K562 (cell line): ENCODE data around the gene WWOX. TPM values are rescaled to one million over a fixed set of nuclear protein-coding genes. Genes with fewer than 3 reads are reported as not detected.

Experiments
- CTBP1 ChIP-seq: fragments of 450-650 bp; IDR thresholded peaks from 2 replicates; pipeline ENCODE4 v1.6.1; 2016; ENCODE audit warnings: borderline replicate concordance
- ELF1 ChIP-seq: fragments of 200-800 bp; sonication (Bioruptor generic); IDR thresholded peaks from 2 replicates; pipeline ENCODE4 v1.6.1; 2016; ENCODE audit warnings: missing genetic modification characterization, missing compliant biosample characterization
- ESRRA ChIP-seq: fragments of 450-650 bp; IDR thresholded peaks from 2 replicates; pipeline ENCODE4 v1.6.1; 2014; ENCODE audit warnings: low read depth, mild to moderate bottlenecking, moderate library complexity, borderline replicate concordance
- GABPB1 ChIP-seq: sonication (generic); formaldehyde crosslinking; IDR thresholded peaks from 2 replicates; pipeline ENCODE4 v1.8.0; 2022; ENCODE audit warnings: mild to moderate bottlenecking, missing genetic modification reagents
- GATAD2B ChIP-seq: fragments of 450-650 bp; IDR thresholded peaks from 2 replicates; pipeline ENCODE4 v1.6.1; 2017; ENCODE audit warnings: mild to moderate bottlenecking, borderline replicate concordance
- GMEB1 ChIP-seq: fragments of 250-450 bp; sonication (Bioruptor Pico); IDR thresholded peaks from 2 replicates; pipeline ENCODE4 v1.4.0; 2020; ENCODE audit warnings: mild to moderate bottlenecking
- HDAC1 ChIP-seq, 2 experiments: fragments of 450-650 bp; IDR thresholded peaks; 2 replicates each; pipeline ENCODE4 v1.6.1; 2016 to 2017; ENCODE audit warnings: inconsistent platforms in 1 of 2, mild to moderate bottlenecking in 1 of 2, moderate library complexity in 1 of 2
- POLR2A ChIP-seq: fragments of 450-650 bp; conservative IDR thresholded peaks from 2 replicates; pipeline ENCODE4 v1.6.1; 2016
- RBM22 ChIP-seq: fragments of 200-400 bp; formaldehyde crosslinking; IDR thresholded peaks from 2 replicates; pipeline ENCODE4 v1.6.1; 2018; ENCODE audit warnings: low read length, low read depth; ENCODE audit not compliant: poor library complexity, severe bottlenecking
- SRSF3 ChIP-seq: fragments of 200-400 bp; formaldehyde crosslinking; IDR thresholded peaks from 2 replicates; pipeline ENCODE4 v1.6.1; 2016; ENCODE audit warnings: mild to moderate bottlenecking, low read length, moderate library complexity; ENCODE audit not compliant: insufficient read depth
- TBP ChIP-seq: optimal IDR thresholded peaks from 2 replicates; pipeline ENCODE3; 2011; ENCODE audit warnings: low read depth, low read length, improper control_type of control experiment
- ZC3H11A ChIP-seq: IDR thresholded peaks from 2 replicates; pipeline ENCODE4 v1.6.1; 2012; ENCODE audit warnings: low read depth, low read length, improper control_type of control experiment
- ZNF280A ChIP-seq: fragments of 450-650 bp; IDR thresholded peaks from 2 replicates; pipeline ENCODE4 v1.6.1; 2018; ENCODE audit warnings: mild to moderate bottlenecking, low read depth; ENCODE audit not compliant: partially characterized antibody
- ZNF76 ChIP-seq: fragments of 250-450 bp; sonication (Bioruptor Pico); IDR thresholded peaks from 2 replicates; pipeline ENCODE4 v1.4.0; 2020; ENCODE audit warnings: mild to moderate bottlenecking, moderate library complexity, borderline replicate concordance
- polyA plus RNA-seq, 8 experiments: library from polyadenylated mRNA; depleted of rRNA in 4 of 8; stranded (reverse) in 5 of 8; unstranded in 3 of 8; fragments of >200 nt; fragmentation: Nextera tagmentation in 2 of 8; fragmentation: Illumina TruSeq in 1 of 8; extraction: Ambion mirVana in 2 of 8; extraction: Trizol in 1 of 8; gene quantifications; 2 replicates each; pipeline versions ENCODE4 v1.2.1 to v1.2.3, GENCODE V29; 2011 to 2014; ENCODE audit warnings: inconsistent platforms in 1 of 8, missing spikeins in 1 of 8
- total RNA-seq, 7 experiments: library from RNA; depleted of rRNA in 6 of 7; stranded (reverse); fragments of >200 nt in 6 of 7; fragmentation: Illumina TruSeq in 2 of 7; extraction: Trizol in 2 of 7; gene quantifications; 2 replicates each; pipeline versions ENCODE4 v1.2.1 to v1.2.3, GENCODE V29; 2011 to 2021; ENCODE audit warnings: low replicate concordance in 1 of 7
- TF ChIP-seq, protein P1 (sequence below), 2 experiments: fragments of 450-650 bp in 1 of 2; sonication (generic) in 1 of 2; formaldehyde crosslinking in 1 of 2; IDR thresholded peaks; 2 replicates each; pipeline versions ENCODE4 v1.7.1 to v1.9.0; 2016 to 2022; ENCODE audit warnings: inconsistent platforms in 1 of 2, mild to moderate bottlenecking in 1 of 2, missing genetic modification reagents in 1 of 2

WWOX gene
- total and polyA plus RNA-seq, 9 of the 15 experiments (the other 6 are each of a cell fraction or from before 2014, with no cell fraction given), result 1.6 to 22.7 (median 8.1) TPM

DNA sequence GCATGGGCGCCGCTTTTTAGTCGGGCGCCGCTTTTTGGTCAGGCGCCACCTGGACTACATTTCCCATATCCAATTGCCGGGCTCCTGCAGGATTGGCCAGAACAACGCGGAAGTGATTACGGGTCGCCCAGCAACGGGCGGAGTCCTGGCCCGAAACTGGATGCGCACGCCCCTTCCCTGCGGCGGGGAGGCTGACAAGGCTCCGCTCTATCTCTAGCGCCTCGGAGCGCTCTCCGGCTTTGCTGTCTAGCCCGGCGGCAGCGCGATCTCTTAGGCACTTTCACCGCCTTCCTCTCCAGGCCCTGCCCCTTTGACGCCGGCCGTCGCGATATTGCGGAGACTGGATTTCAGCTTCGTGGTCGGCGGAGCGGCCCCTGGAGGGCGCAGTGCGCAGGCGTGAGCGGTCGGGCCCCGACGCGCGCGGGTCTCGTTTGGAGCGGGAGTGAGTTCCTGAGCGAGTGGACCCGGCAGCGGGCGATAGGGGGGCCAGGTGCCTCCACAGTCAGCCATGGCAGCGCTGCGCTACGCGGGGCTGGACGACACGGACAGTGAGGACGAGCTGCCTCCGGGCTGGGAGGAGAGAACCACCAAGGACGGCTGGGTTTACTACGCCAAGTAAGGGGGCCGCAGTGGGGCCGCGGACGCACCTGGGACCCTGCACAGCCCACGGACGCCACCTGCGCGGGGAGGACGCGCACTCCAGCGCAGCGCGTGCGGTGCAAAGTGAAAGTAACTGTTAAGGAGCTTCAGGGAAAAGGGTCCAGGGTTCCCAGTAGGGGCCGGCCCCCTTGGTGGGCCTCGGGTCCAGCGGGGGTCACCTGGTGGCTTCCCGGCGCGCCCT lies at the start of gene WWOX (continued):
- TF ChIP-seq, protein P1, sequence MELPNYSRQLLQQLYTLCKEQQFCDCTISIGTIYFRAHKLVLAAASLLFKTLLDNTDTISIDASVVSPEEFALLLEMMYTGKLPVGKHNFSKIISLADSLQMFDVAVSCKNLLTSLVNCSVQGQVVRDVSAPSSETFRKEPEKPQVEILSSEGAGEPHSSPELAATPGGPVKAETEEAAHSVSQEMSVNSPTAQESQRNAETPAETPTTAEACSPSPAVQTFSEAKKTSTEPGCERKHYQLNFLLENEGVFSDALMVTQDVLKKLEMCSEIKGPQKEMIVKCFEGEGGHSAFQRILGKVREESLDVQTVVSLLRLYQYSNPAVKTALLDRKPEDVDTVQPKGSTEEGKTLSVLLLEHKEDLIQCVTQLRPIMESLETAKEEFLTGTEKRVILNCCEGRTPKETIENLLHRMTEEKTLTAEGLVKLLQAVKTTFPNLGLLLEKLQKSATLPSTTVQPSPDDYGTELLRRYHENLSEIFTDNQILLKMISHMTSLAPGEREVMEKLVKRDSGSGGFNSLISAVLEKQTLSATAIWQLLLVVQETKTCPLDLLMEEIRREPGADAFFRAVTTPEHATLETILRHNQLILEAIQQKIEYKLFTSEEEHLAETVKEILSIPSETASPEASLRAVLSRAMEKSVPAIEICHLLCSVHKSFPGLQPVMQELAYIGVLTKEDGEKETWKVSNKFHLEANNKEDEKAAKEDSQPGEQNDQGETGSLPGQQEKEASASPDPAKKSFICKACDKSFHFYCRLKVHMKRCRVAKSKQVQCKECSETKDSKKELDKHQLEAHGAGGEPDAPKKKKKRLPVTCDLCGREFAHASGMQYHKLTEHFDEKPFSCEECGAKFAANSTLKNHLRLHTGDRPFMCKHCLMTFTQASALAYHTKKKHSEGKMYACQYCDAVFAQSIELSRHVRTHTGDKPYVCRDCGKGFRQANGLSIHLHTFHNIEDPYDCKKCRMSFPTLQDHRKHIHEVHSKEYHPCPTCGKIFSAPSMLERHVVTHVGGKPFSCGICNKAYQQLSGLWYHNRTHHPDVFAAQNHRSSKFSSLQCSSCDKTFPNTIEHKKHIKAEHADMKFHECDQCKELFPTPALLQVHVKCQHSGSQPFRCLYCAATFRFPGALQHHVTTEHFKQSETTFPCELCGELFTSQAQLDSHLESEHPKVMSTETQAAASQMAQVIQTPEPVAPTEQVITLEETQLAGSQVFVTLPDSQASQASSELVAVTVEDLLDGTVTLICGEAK (IDR thresholded peaks at IDR 0.05), result peak; percentile 78
- TF ChIP-seq, protein P1 (CRISPR knock-in tag; IDR thresholded peaks at IDR 0.05), result no peak
- peak; percentile 69 for TF ChIP-seq RBM22
- peak in 1 of 2 experiments; percentile 51; a peak in 2 of 4 replicates for TF ChIP-seq HDAC1 (IDR thresholded peaks at IDR 0.05)
- TF ChIP-seq SRSF3, result no peak
- TF ChIP-seq POLR2A, result peak; percentile 76
- peak; percentile 68 for TF ChIP-seq GMEB1 (CRISPR knock-in tag)
- TF ChIP-seq CTBP1, result peak; percentile 100
- no peak for TF ChIP-seq ZC3H11A
- TF ChIP-seq ZNF280A, result no peak
- 0 out of 2 replicates have a peak, but pooled peaks have one; percentile 57 for TF ChIP-seq ZNF76
- TF ChIP-seq ELF1 (tag), result peak; percentile 97
- 0 out of 2 replicates have a peak, but pooled peaks have one; percentile 59 for TF ChIP-seq GATAD2B
- peak; percentile 74 for TF ChIP-seq GABPB1 (CRISPR knock-in tag)
- TF ChIP-seq TBP, result peak; percentile 86
- TF ChIP-seq ESRRA, result peak; percentile 91
